OCI-LY3 (cell line): ENCODE results near the gene FTH1.

Experiments used
- H2AFZ ChIP-seq: fragments of 200-600, 300-600 bp; shearing (Covaris generic); 2 replicates; pipeline ENCODE4 v1.6.0; 2014; ENCODE audit warnings: antibody characterized with exemption, low read depth, low read length
- H3K27ac ChIP-seq: fragments of 200-600, 300-600 bp; sonication (generic); 2 replicates; pipeline ENCODE4 v1.5.1; 2014; ENCODE audit warnings: mild to moderate bottlenecking, low read length, moderate library complexity, mixed read lengths
- H3K27me3 ChIP-seq: fragments of 200-600, 300-600 bp; sonication (generic); 2 replicates; pipeline ENCODE4 v1.6.1; 2014; ENCODE audit warnings: low read depth, low read length, mixed read lengths
- H3K36me3 ChIP-seq: fragments of 200-600, 300-600 bp; sonication (generic); replicated peaks from 2 replicates; pipeline ENCODE3; 2014; ENCODE audit warnings: low read depth, low read length, mixed read lengths
- H3K4me1 ChIP-seq: fragments of 300-600, 200-600 bp; sonication (generic); 2 replicates; pipeline ENCODE4 v1.6.1; 2014; ENCODE audit warnings: low read length, mixed read lengths
- H3K4me2 ChIP-seq: fragments of 200-600, 300-600 bp; sonication (generic); 2 replicates; pipeline ENCODE4 v1.6.1; 2014; ENCODE audit warnings: low read length, mixed read lengths
- H3K4me3 ChIP-seq: fragments of 300-600, 200-600 bp; sonication (generic); 2 replicates; pipeline ENCODE4 v1.5.1; 2014; ENCODE audit warnings: antibody characterized with exemption, mild to moderate bottlenecking, low read length, moderate library complexity
- H3K79me2 ChIP-seq: fragments of 300-600, 200-600 bp; shearing (Covaris generic); 2 replicates; pipeline ENCODE4 v1.6.1; 2014; ENCODE audit warnings: mild to moderate bottlenecking, low read length, mixed read lengths
- H3K9ac ChIP-seq: fragments of 300-600, 200-600 bp; shearing (Covaris generic); 2 replicates; pipeline ENCODE4 v1.6.0; 2014; ENCODE audit warnings: mild to moderate bottlenecking, low read length, moderate library complexity
- H3K9me3 ChIP-seq: fragments of 200-600, 300-600 bp; shearing (Covaris generic); 2 replicates; pipeline ENCODE4 v1.6.1; 2014; ENCODE audit warnings: low read length, mixed read lengths; ENCODE audit not compliant: insufficient read depth
- H4K20me1 ChIP-seq: fragments of 200-600, 300-600 bp; sonication (generic); 2 replicates; pipeline ENCODE4 v1.6.1; 2016; ENCODE audit warnings: low read length, mixed read lengths; ENCODE audit not compliant: insufficient read depth
- CTCF ChIP-seq: fragments of 200-600, 300-600 bp; sonication (generic); IDR thresholded peaks from 2 replicates; pipeline ENCODE4 v1.5.1; 2014; ENCODE audit warnings: antibody characterized with exemption, low read length, low read depth
- EZH2phosphoT487 ChIP-seq: fragments of 200-600 bp; shearing (Covaris generic); IDR thresholded peaks from 2 replicates; pipeline ENCODE4 v1.6.1; 2018; ENCODE audit warnings: antibody characterized with exemption, mixed run types, low read depth

Gene FTH1

GRCh38 chr11:61973476-61974162, 6.2 kb upstream of the FTH1 start:
- Histone ChIP-seq H3K27ac (no peak overlapping the region), H3K4me2 (no peak overlapping the region; the same call in 1 of the 2 replicates)

GRCh38 chr11:61972672-61973475, 5.4 kb upstream of the FTH1 start:
- peaks cover 34% of the 10 kb centered on the region for H3K4me1 ChIP-seq

More at GRCh38 chr11:61973476-61974162, 6.2 kb upstream of the FTH1 start:
- Histone ChIP-seq H3K9ac (no peak overlapping the region), H3K4me3 (no peak overlapping the region), H3K9me3 (no peaks in the 10 kb centered on the region), H4K20me1 (no peaks in the 10 kb centered on the region), H3K36me3 (no peaks in the 10 kb centered on the region), H3K27me3 (no peaks in the 10 kb centered on the region), H2AFZ (no peak overlapping the region), H3K79me2 (no peaks in the 10 kb centered on the region), H3K4me1 (peaks cover 30% of the 10 kb centered on the region)
- TF ChIP-seq EZH2phosphoT487 (no peak), CTCF (no peak)

GRCh38 chr11:61972112-61972671, 4.8 kb upstream of the FTH1 start:
- H3K4me2 ChIP-seq = peak overlapping the region; percentile 50
- TF ChIP-seq CTCF = no peak
- TF ChIP-seq EZH2phosphoT487 = no peak
- peaks cover 2% of the 10 kb centered on the region; the same call in 1 of the 2 replicates for H3K79me2 ChIP-seq
- peak overlapping the region; percentile 43 for H3K27ac ChIP-seq
- H2AFZ ChIP-seq = 0 out of 2 replicates have a peak overlapping the region, but pooled peaks have one; percentile 28
- no peaks in the 10 kb centered on the region for H3K36me3 ChIP-seq
- no peaks in the 10 kb centered on the region for H3K27me3 ChIP-seq
- no peaks in the 10 kb centered on the region for H3K9me3 ChIP-seq
- H3K4me3 ChIP-seq = peak overlapping the region; percentile 7; the same call in 1 of the 2 replicates
- H4K20me1 ChIP-seq = no peaks in the 10 kb centered on the region
- H3K4me1 ChIP-seq = peaks cover 34% of the 10 kb centered on the region
- H3K9ac ChIP-seq = peak overlapping the region; percentile 15; the same call in 1 of the 2 replicates

More at GRCh38 chr11:61972672-61973475, 5.4 kb upstream of the FTH1 start:
- TF ChIP-seq EZH2phosphoT487 (no peak), CTCF (no peak)
- Histone ChIP-seq H3K9me3 (no peaks in the 10 kb centered on the region), H3K27ac (peak overlapping the region; percentile 43), H3K79me2 (no peaks in the 10 kb centered on the region), H3K36me3 (no peaks in the 10 kb centered on the region), H3K27me3 (no peaks in the 10 kb centered on the region), H2AFZ (peak overlapping the region; percentile 28; the same call in 1 of the 2 replicates), H3K4me3 (peak overlapping the region; percentile 7; the same call in 1 of the 2 replicates), H4K20me1 (no peaks in the 10 kb centered on the region), H3K9ac (peak overlapping the region; percentile 15; the same call in 1 of the 2 replicates), H3K4me2 (peak overlapping the region; percentile 50)
